HG03575 (cell line): Measurements from ENCODE around the gene RGS17.
"Not testable (repeated sequence)": the region's sequence is repeated elsewhere in the genome, so short reads cannot be mapped to it uniquely, and the experiment has no call there.

Source experiments
- ATAC-seq: cut with Tn5 transposase; IDR thresholded peaks from one replicate; pipeline ENCODE4 v1.9.1; 2021; ENCODE audit not compliant: unreplicated experiment, insufficient number of reproducible peaks, low FRiP score; ENCODE audit errors: extremely low read depth

The RGS17 gene, protein sequence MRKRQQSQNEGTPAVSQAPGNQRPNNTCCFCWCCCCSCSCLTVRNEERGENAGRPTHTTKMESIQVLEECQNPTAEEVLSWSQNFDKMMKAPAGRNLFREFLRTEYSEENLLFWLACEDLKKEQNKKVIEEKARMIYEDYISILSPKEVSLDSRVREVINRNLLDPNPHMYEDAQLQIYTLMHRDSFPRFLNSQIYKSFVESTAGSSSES

DNA sequence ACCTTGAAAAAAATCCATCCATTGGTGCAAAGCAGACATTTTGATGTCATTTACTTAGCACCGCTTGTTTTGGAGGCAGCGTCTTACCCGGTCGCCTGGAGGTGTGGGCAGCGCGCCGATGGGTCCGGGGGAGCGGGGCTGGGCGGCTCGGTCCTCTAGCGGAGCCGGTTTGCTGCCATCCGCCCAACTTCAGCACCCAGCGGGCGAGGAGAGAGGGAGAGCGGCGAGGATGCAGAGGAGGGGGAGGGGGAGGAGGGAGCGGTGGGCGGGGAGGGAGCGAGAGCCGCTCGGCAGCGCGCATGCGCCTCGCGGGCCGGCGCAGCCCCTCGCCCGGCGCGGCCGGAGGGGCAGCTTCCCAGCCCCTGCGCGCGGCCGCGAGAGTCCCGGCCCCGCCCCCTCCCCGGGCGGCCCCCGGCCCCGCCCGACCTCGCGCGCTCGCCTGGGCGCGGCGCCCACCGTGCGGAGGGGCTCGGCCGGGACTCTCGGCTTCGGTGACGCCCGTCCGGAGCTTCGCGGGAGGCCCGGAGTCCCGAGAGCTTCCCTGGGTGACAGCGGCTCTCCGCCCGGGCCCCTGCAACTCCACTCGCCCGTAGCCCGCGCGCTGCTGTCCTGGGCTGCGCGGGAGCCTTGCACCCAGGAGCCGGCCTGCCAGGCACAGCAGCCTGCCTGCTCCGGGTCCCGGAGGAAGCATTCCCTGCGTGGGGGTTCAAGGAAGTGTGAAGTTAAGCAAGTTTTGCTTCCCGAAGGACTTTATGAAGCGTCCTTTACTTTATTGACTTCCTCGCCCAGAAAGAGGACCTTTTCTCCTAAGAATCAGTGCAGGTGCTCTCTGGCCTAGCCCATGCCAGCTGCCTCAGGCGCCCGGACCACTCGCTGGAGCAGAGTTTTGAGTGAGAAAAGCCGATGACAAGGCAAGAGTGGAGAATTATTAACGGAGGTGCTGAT lies at the start of gene RGS17:
Gene RGS17, minus strand, starts transcription at position 246 of the 945 bp plus-strand sequence. CDS start 87,264 bp downstream, outside the sequence.
- ATAC-seq: no peak

DNA sequence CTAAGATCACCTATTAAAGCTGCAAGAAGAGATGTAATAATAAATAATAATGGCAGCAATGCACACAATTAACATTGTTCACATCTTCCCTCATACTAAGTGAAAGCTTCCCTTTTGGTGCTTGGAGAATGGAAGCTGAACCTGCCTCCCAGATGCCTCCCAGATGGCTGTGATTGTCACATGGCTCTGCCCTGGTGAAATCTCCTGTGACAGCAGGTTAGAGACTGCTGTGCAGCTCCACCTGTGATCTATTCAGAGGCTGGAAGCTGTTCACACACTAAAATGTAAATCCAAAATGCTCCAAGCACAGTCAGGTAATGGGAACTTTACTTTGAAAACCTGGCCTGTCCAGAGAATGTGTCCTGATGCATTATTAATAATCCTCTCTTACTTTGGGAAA lies 41.7 kb upstream of the RGS17 start:
- no peak for ATAC-seq

DNA sequence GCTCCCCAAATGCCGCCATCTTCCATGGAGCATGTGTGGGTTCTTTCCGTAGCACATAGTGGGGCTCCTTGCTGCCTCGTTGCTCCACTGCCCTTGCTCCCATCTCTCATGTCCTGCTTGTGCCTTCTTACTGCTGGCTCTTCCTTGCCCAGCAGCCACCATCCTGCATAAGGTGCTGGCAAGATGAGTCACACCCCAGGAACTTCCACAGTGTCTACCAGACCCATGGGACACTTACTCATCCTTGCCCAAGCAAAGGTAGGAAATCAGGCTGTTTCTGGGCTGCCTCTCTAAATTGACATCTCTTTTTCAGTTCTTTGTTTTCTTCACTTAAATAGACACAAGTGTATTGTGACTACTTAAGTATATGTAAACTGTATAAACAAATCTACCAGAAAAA lies 39.4 kb upstream of the RGS17 start:
- ATAC-seq: no peak

DNA sequence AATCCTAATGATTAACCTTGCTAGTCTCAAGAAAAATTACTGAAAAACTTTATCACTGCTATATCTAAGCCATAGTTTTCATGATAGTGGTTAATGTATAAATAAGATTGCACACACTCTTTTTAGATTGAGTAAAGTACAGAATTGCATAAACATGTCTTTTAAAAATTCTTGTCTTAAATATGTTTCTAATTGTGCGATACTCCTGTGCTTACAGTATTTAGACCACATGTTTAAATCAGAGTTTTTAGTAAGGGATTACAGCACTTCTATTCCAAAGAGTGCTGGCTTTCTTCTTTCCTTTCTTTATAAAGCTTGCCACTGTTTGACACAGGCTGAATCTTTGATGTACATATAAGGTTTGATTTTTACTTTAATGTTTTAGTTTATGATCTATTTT lies 36.8 kb upstream of the RGS17 start:
- no peak for ATAC-seq

DNA sequence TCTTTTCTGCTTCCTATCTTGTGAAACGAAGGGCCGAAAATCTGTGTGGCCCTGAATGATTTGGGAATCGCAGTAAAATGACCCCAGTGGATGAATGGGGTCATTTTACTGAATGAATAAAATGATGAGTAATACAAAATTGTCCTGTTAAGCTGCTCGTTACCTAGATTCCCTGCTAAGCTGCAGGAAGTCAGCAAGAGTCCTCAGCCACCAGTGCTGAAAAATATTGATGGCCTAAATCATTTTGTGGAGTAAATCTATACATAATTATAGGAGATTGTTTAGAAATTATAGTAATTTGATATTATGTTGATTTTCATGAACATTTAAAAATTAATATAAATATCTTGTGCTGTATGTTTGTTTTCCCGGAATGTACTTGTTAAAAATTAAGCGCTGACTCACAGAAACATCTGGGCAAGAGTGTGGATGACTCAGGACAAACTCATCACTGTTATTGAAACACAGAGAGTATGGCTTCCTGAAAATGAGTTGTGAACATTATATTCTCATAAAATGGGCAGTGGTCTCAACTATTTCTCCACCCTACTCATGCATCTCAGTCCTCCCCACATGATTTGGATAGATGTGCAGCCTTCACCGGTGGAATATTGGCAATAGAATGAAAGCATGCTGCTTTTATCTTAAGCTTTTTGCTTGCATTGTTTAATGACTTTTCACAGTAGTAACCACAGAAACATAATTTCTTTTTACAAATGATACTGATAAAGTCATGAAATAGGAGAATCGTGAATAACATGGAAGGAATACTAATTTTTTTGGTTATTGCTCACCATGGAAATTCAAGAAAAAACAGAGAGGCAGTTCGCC lies 36.2 kb upstream of the RGS17 start:
- ATAC-seq: no peak

DNA sequence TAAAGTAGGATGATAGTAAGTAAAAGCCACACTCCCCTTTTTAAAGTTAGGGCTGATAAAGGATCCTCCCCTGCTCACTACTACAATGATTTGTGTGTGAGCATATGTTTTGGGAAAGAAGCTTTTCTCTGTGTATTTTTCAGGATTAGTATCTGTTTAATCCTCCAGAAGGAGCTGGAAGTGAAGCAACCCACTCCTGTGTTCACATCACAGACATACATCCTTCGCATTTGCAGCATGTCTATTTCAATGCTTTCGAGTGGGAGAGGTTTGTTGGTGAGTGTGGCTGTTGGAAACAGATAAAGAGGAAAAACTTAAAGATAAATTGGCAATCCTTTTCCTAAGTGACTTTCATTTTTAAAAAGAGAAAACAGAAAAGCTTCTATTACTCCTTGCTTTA lies 31.6 kb upstream of the RGS17 start:
- no peak for ATAC-seq

DNA sequence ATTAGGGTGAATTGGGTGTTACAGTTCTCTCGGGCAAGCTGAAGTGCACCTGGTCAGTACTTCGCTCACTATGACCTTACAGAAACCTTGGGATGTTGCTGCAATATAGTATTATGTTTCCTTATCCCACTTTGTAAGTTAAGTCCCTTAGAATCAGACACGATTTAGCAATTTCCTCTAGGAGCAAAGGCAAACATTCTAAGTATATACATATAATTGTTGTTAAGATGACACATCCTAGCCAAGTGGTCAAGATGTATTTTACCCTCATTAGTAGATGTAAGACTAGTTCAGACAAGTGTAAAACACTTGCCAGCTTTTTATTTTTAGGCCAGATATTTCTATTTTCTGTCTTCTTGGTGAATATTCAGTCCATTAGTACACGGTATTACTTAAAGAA lies 31.1 kb upstream of the RGS17 start:
- ATAC-seq: no peak

DNA sequence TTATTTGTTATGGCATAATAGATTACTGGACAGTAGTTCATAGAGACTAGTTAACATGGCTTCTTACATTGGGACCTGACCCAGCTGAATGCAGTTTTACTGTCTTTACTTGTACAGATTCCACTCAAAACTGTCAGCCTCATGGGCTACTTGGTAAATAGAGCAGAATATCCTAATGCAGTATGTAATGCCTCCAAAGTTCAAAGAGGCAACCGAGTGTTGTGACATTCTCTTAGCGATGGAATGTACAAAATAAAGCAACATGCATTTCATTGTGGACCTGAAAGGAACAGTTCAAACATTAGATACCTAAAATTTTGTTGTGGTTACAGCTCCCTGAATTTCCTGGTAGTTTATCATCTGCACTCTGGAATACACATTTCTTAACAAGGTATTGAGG lies 29.1 kb upstream of the RGS17 start:
- no peak for ATAC-seq

DNA sequence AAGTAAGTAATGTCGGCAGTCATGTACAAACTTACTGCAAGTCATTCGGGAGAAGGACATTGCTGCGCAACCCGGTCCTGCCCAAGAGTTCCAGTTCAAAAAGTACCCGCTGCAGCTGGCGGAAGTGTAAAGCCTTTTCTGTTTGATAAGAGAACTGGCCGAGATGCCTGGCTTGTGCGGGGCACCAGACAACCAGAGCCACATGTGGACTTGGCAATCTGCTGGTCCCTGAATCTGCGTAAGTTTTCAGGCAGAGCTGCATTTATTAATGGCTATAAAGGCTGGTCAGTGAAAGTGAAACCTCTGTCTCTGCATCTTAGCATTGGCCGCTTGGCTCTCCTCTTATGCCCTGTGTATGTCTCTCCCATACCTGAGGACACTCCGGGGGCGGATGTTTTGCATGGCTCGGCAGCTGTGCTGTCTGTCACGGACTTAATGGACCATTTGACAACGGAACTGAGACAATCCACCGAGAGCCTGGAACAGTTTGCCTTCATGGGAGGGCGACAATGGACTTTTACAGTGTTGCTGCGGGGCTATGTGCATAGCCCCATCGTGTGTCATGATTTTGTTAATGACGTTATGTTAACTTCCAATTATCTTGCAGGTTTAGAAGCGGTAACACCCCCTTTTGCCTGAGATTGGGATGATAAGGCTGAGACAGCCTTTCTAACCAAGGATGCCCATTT lies 19.8 kb upstream of the RGS17 start:
- ATAC-seq: no peak

DNA sequence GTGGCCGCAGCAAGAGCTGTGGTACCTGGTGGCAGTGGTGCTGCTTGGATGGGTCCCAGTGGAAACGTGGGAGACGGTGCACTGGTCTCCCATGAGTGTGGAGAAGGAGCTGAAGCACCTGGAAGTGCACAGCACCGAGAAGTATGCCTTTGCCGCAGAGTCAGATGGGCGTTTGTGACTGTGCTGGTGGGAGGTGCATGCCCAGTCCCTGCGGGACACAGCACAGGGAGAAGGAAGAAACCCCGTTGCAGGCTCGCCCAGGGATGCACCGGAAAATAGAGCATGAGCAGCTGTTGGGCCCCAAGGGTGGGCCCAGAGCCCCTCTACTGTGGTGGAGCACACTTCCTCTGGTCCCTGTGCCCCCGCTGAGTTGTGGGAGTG lies 19.3 kb upstream of the RGS17 start:
- ATAC-seq: no peak

DNA sequence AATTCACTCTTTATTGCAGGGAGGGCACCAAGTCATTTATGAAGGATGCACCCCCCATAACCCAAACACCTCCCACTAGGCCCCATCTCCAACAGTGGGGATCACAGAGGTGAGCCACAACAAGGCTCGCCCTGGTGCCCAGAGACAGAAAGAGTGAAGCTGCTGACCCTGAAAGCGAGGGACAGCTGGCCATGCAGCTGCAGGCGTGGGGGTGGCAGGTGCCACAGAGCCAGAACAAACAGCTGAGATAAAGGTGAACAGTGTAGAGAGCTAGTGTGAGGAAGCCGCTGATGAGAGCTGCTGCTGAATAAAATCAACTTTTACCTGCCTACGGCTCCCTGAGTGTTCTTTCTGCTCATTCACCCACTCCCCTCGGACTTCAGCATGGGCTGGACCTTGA lies 18.8 kb upstream of the RGS17 start:
- ATAC-seq: no peak

DNA sequence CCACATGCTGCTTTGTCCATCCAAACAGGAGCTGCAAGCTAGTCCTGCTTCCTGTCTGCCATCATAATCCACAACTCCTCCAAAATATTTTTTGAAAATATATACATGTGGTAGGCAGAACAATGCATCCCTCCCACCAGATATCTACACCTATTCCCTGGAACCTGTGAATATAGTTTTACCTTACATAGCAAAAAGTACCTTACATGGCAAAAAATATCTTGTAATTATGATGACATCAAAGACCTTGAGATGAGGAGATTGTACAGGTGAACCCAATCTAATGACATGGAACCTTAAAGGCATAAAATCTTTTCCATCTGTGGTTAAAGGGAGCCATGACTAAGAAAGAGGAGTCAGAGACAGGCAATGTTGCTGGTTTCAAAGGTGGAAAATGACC lies 15.3 kb upstream of the RGS17 start:
- no peak for ATAC-seq

DNA sequence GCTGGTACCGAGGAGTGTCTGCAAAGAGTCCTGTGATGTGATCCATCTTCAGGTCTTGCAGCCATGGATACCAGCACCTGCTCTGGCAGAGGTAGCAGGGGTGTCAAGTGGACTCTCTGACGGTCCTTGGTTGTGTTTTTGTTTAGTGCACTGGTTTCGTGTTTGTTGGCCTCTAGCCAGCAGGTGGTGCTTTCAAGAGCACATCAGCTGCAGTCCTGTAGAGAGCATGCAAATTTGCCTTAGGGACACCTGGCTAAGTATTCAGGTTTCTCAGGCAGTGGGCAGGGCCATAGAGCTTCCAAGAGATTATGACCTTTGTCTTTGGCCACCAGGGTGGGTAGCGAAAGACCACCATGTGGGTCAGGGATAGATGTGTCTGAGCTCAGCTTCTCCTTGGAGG lies 14.5 kb upstream of the RGS17 start:
- ATAC-seq: no peak

DNA sequence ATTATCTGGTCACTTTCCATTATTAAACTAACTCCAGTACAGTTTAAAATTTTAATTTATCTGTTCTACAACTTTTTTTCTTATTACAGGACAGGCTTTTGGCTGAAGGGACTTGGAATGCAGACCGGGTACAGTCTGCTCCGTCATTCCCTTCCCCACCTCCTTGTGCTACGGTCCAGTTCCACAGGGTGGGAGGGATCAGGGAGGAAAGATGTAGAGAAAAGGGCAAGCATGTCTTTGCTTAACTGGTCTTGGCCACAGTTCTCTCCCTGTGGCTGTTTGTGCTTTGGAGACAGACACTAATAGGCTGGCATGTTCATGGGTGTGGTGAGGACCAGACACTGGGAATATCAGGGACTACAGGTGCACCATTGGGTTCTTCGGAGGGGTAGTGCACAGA lies 12.1 kb upstream of the RGS17 start:
- no peak for ATAC-seq

DNA sequence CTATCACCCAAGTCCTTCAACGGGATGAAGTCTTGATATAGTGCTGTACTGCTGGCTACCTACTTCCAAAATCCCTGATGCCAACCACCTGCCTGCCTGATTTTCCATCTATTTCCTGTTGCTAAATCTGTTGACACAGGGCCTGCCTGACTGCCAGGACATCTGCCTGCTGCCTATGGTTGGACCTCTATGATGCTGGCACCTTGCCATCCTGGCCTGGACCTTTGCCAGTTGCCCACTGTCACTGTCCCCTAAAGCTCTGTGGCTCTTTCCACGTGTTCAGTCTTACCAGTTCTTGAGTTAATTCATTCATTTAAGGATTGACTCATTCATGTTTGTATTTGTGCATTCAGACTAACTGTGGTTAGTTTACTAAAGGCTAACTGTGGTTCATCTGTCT lies 9.2 kb upstream of the RGS17 start:
- no peak for ATAC-seq

DNA sequence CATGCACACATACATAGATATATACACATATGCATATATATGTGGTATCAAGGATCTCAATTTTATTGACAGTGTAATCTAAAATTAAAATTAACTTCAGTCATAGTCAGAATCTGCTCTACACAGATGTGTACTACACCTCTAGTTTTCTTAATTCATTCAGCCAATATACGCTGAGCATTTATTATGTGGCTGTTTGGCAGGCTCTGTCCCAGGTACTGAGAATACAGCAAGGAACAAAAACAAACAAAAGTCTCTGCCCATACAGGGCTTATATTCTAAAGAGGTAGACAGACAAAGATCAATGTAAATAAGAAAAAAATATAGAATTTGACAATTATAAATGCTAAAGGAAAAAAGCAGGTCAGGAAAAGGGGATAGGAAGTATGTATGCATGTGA lies 7.8 kb upstream of the RGS17 start:
- ATAC-seq: no peak

DNA sequence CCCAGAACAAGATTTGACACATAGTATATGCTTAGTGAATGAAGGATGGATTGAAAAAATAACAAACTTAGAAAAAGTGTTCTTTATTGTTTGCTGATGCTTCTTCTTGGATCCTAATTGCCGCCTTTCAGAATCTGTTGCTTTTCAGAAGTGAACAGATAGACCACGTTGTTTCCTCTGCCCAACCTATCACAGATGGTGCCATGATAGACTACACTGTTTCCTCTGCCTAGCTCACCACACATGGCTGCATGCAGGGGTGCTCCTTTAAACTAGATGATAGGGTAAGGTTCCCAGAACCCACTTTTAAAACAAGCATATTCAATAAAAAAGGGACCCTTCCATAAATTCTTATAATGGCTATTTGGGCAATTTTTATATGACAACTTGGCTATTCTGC lies 4.6 kb upstream of the RGS17 start:
- no peak for ATAC-seq

DNA sequence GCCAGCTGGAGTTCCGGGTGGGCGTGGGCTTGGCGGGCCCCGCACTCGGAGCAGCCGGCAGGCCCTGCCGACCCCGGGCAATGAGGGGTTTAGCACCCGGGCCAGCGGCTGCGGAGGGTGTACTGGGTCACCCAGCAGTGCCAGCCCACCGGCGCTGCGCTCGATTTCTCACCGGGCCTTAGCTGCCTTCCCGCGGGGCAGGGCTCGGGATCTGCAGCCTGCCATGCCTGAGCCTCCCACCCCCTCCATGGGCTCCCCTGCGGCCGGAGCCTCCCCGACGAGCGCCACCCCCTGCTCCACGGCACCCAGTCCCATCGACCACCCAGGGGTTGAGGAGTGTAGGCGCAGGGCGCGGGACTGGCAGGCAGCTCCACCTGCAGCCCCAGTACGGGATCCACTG lies 2.6 kb upstream of the RGS17 start:
- ATAC-seq: not testable (repeated sequence)

DNA sequence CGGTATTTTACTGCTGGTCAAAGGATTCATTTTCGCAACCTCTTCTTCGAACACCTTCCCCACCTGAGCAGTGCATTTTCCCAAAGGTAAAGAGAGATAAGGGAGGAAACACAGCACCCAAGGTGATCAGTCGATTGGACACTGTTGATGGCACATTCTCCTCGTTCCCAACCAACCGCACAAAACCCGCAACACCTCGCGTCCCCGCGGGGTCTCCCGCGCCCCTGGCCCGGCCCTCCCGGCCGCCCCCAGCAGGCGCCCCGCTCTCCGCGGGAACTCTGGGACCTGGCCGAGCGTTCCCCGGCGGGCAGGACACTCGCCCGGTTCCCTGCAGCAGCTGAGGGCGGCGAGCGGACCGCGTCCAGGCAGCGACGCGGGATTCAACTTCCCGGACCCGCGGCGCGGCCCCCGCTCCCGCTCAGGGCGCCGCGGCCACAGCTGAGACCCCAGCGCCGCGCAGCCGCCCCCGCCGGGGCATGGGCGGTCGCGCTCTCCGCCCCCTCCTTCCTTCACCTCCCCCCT lies 506 bp downstream of the RGS17 start:
- ATAC-seq: no peak
